Activated CD4-positive, CD25-positive, alpha-beta regulatory T cell treated with anti-CD3 and anti-CD28 coated beads, Interleukin-2, amount 50 U/mL, for 24 hours (primary cell): ENCODE measurements around the gene BRAF.
A peak's percentile ranks its signal among the peaks of the same experiment; 100 is the strongest.
"Not testable (repeated sequence)": the region's sequence is repeated elsewhere in the genome, so short reads cannot be mapped to it uniquely, and the experiment has no call there.

Experiments used
- ATAC-seq, 2 donors: fragments of 150-1000 bp; cut with Tn5 transposase; one replicate each; pipeline ENCODE4 v1.10.0; 2021; ENCODE audit warnings: mild to moderate bottlenecking in 1 of 2, moderate library complexity in 1 of 2

The BRAF gene

DNA sequence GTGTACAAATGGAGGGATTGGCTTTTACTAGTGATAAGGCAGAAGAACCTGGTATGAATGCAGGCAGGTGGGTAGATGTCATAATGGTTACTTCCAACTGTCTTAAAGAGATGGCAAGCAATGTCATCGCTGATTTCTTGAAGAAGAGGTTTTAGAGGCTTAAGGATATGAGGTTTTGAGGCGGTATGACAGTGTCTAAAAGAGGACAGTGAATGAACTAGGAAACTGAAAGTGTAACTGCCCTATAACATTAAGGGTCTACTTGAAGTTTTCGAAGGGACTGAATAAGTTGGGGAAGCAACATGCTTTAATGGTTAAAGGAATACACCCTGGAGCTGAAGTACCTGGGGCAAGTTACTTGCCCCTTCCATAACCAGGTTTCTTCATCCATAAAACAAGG is 157.3 kb downstream of the BRAF start:
- no peak for ATAC-seq

DNA sequence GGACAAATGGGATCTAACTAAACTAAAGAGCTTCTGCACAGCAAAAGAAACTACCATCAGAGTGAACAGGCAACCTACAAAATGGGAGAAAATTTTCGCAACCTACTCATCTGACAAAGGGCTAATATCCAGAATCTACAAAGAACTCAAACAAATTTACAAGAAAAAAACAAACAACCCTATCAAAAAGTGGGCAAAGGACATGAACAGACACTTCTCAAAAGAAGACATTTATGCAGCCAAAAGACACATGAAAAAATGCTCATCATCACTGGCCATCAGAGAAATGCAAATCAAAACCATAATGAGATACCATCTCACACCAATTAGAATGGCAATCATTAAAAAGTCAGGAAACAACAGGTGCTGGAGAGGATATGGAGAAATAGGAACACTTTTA is 159.3 kb downstream of the BRAF start:
- ATAC-seq = not testable (repeated sequence)

DNA sequence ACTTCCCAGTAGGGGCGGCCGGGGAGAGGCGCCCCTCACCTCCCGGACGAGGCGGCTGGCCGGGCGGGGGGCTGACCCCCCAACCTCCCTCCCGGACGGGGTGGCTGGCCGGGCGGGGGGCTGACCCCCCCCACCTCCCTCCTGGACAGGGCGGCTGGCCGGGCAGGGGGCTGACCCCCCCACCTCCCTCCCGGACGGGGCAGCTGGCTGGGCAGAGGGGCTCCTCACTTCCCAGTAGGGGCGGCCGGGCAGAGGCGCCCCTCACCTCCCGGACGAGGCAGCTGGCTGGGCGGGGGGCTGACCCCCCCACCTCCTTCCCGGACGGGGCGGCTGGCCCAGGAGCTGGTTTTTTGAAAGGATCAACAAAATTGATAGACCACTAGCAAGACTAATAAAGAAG is 161.6 kb downstream of the BRAF start:
- not testable (repeated sequence) for ATAC-seq

DNA sequence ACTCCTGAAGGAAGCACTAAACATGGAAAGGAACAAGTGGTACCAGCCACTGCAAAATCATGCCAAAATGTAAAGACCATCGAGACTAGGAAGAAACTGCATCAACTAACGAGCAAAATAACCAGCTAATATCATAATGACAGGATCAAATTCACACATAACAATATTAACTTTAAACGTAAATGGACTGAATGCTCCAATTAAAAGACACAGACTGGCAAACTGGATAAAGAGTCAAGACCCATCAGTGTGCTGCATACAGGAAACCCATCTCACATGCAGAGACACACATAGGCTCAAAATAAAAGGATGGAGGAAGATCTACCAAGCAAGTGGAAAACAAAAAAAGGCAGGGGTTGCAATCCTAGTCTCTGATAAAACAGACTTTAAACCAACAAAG is 163.4 kb downstream of the BRAF start:
- ATAC-seq = not testable (repeated sequence)

DNA sequence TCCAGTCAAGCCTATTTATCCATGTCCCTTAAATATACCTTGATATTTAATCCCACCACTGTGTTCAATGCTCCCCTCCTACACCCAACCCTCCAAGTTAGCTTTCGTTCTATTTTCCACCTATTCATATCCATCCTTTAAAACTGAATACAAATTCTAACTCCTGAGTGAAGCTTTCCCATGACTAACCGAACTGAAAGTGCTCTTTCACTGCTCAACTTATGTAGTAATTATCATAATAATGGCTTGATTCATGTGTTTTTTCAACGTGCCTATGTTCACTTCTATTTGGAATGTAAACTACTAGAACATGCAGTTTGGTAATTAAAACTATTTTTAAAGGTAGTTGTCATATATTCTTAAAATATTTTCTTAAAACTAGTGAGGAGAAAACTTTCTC is 170.2 kb downstream of the BRAF start:
- ATAC-seq = no peak

DNA sequence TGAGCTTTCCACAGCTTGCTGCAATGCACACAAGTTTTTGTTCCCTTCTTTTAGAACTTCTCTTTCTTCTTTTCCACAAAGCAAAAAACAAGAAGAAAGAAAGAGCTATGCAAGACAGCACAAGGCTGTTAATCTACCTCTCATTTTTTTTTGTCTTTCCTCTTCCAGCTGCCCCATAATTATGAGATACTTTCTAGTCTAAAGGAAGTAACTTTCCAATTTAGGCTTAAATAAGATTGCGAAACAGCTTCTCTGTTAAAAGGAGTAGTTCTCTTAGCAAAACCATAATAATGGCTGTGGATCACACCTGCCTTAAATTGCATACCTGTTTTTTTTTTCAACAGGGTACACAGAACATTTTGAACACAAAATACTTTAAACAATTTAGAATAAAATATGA is 172.2 kb downstream of the BRAF start:
- no peak for ATAC-seq

DNA sequence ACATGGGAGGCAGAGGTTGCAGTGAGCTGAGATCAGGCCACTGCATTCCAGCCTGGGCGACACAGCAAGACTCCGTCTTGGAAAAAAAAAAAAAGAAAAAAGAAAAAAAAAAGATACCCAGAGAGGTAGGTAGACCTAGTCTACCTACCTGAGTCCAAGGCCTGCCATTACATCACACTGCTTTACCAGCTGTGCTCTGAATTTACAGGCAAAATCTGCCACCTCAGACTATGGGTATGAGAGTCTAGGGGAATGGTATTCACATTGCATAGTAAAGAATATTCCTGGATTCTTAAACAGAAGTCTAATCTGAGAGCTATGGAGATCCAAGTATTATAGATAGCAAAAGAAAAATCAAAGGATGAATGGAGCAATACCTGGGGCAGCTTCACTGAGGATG is 178.0 kb downstream of the BRAF start:
- ATAC-seq = no peak

DNA sequence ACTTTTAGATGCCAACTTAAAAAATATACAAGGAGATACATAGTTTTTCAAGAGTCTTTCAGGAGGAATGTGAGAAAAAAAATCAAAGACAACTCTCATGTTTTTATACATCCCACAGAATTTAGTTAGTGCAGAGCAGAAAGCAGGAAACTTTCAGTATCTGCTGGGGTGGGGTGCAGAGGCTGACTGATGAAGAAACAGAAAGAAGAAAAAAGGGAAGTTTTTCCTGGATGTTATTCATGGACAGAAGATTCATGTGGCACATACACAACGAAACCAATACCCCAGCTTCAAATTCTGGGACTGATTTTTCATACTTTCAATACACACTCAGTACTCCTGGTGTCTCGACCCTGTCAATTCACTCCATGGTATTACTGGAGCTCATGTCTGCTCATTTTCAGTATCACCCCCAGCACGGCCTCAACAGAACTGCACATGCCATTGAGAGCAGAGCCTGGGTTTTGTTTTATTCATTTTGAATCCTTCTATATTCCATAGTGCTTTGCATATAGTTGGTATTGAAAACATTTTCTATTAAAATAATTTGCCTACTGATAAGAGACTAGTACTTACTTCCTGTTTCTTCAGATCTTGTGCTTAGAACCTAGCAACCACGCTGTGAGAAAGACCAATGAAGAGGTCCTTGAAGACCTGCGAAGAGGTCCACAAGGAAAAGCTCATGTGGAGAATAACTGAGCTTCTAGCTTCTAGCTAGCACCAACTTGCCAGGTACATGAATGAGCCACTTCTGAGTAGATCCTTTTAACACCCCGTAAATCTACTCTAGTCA is 179.3 kb downstream of the BRAF start:
- ATAC-seq = no peak

DNA sequence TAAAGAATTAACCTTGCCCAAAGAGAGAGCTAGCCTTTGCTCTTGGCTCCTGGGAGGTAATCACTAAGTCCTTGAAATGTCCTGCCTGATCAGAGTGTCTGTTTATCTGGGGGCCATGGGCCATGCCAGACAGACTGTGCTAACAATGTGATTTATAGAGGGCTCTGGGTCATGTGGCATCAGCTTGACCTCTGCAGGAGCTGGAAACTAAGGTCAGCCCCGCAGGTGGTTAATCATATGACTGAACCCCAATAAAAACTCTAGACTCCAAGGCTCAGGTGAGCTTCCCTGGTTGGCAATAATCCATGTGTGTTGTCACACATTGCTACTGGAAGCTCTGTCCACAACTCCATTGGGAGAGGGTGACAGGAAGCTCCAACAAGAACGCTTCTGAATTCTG is 180.7 kb downstream of the BRAF start:
- ATAC-seq = no peak

DNA sequence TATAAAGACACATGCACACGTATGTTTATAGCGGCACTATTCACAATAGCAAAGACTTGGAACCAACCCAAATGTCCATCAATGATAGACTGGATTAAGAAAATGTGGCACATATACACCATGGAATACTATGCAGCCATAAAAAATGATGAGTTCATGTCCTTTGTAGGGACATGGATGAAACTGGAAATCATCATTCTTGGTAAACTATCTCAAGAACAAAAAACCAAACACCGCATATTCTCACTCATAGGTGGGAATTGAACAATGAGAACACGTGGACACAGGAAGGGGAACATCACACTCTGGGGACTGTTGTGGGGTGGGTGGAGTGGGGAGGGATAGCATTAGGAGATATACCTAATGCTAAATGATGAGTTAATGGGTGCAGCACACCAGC is 181.5 kb downstream of the BRAF start:
- ATAC-seq = not testable (repeated sequence)

DNA sequence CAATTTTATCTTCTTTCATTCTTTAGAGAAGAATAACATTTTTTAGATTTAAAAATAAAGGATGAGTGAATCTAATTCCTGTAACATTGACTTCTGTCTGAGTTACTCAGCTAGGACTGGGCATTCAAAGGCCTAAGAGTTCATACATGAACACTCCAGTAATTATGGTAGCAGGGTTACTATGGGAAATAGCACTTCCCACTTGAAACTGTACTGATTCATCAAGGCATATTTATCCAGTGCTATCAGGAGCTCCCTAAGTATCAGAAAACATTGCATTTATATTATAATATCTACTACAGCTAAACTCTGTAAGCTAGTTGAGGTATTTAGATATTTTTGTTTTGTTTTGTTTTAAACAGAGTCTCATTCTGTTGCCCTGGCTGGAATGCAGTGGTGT is 186.4 kb downstream of the BRAF start:
- ATAC-seq = no peak

DNA sequence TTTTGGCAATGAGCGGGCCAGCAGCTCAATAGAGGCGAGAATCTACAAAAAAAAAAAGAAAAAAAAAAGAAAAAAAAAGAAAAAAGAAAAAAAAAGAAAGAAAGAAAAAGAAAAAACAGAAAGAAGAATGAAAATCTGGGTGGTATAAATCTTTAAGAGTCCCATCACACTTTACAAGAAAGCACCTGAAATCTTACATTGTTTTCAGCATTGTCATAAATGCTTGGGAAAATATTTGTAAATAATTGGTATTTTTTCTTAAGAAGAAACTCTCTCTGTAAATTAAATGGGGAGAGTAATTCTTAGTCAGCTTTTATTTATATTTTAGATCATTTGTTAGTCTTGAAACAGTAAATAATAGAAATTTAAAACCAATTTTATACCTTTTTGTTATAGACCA is 190.0 kb downstream of the BRAF start:
- ATAC-seq = no peak

DNA sequence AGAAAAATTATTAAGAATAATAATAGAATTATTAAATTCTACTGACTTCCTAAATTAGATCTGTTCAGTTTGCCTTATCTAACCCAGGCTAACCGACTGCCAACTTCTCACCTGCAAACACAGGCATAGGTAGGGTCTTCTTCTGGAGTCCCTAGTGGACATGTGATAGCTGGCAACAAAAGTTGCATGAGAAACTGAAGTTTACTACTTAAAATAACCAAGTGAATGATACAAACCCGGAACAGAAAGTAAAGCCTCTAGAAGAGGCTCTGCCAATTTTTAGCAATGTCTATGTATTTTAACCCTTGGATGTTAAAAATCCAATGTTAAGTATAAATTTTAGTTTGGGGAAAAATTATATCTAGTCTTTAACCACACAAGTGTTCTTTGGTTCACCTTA is 190.6 kb downstream of the BRAF start:
- ATAC-seq = no peak

DNA sequence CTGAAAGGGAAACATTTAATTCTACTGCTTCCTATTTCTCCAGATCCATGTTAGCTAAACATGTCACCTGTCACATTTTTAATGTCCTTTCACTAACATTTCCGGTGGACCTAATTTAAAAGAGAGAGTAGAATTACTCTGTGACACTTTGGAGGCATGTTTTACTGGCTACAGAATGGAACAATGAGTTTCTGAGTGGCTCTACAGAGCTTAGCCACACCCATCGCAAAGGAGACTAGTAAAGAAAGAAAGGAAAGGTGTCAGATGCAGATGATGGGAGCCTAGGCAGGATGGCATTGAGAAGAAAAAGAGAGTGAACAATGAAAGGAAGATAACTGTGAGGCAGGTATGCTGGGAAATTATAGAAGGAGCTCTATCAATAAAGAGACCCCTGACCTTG is 192.3 kb downstream of the BRAF start:
- no peak for ATAC-seq

DNA sequence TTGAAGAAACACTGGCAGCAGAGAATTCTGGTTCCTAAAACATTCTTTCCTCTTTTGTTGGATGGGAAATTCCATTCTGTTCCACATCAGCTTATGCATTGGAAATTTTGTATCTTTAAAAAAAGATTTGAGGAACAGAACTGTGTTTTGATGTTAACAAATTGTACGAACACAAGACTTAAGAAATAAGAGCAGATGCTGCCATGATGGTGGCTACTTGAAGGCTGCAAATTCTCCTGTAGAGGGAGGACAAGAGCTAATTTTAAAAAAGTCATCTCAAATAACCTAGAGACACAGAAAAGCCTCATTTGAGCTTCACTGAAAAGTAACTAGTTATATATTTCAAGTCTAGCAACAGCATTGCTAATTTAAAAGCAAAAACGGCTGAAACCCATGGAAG is 198.4 kb downstream of the BRAF start:
- no peak for ATAC-seq

DNA sequence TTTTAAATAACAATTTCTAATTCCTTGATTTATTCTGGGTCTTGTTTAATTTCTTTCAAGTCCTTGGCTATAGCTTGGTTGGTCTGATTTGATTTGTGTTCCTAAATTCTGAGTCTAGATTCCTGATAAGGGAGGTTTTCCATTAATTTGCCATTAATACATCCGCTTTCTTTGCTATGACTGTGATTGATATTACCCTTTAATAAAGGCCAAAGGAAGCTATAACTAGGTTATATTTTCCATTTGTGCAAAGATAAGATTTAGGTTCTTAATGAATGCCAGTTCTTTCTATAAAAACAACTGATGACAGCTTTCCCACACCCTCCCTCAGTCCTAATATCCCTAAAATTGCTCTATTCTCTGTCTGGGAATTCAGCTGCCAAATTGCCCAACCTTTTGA is 200.0 kb downstream of the BRAF start:
- ATAC-seq = no peak

DNA sequence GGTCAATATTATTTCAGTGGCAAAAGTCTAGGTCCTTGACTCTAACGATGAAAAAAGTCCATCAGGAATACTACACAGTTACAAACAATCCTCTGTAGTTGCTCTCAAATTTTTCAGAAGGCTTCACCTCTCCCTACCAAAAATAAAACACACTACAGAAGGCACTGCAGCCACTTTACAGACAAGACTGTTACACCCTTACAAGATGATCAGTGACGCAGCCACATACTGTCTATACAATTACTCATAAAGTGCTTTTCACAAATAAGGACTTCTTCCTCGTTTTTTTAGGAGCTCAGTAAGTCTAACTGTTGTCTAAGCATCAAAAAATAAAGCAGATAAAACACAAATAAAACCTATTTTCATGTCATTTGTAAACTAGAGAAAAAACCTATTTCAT is 201.2 kb downstream of the BRAF start:
- no peak for ATAC-seq

DNA sequence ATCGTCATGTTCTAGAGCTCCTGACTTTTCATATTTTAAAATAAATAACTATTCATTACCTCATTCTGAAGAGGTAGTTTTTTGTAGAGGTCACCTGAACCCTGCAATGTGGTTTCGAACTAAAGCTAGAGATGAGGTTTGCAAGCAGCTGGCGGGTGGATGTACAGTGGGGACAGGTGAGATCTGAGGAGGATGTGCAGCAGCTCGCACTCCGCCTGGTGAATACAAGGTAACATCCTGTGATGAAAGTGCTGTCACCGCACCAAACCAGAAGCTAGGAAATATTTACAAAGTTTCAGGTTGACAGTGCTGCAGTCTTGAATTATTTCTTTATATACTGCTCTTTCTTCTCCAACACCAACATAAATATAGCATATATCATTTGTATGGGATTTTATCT is 201.7 kb downstream of the BRAF start:
- ATAC-seq = peak; percentile 67 to 75

DNA sequence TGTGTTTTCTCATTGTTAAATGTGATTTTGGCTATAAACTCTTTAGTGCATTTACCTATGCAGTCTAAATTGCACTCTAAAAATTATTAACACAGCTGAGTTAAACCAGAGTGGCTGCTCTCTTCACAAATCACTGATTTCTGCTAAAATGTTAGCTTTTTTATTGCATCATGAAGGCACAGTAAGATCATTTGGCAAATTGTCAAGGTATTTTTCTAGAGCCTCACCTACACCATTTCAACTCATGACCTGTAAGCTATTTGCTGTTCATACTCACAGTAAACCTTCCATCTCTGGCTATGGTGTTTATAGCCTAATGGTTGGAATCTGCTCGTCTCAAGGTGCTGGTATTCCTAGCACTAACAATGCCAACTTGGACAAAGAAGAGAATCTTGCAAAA is 202.5 kb downstream of the BRAF start:
- ATAC-seq = no peak

DNA sequence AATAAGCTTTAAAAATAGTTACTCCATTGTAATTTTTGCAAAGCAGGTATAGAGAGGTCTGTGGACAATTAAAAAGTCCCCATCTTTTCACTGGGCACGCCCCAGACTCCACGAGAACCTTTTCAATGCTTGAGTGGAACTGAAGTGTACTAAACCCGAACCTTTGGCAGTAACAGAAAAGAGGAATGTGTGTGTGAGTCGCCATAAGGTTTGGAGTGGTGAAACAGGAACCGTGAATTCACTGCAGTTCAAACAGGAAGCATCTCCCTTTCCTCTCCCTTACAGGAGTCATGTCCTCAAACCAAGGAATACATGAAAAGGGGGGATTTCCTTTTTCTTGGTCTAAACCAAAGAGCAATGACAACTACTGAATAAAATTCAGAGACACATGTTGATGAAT is 205.0 kb downstream of the BRAF start:
- no peak for ATAC-seq

DNA sequence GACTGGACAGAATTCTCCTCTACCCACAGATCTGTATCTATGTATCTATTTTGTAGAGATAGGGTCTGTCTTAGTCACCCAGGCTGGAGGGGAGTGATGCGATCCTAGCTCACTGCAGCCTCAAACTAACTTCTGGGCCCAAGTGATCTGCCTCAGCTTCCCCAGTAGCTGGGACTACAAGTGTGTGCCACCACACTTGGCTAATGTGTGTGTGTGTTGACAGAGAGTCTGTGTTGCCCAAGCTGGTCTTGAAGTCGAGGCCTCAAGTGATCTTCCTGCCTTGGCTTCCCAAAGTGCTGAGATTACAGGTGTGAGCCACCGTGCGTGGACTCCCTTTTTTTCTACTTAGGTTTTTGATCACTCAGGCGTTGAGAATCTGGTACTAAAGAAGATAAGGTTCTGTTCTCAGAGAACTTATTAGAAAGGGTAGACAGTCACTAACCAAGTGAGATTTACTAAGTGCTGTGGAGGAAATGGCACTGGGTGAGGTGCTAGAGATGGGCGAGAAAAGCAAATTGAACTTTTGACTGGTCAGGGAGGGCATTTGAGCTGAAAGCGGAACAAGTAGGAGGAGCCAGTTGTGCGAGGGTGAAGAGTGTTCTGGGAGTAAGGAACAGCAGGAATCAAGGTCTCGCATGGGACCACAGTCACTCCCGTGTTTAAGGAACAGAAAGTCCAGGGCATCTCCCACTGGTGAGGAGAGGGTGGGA is 210.2 kb downstream of the BRAF start:
- no peak for ATAC-seq

DNA sequence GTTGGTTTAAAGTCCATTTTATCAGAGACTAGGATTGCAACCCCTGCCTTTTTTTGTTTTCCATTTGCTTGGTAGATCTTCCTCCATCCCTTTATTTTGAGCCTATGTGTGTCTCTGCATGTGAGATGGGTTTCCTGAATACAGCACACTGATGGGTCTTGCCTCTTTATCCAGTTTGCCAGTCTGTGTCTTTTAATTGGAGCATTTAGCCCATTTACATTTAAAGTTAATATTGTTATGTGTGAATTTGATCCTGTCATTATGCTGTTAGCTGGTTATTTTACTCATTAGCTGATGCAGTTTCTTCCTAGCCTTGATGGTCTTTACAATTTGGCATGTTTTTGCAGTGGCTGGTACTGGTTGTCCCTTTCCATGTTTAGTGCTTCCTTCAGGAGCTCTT is 212.3 kb downstream of the BRAF start:
- not testable (repeated sequence) for ATAC-seq

DNA sequence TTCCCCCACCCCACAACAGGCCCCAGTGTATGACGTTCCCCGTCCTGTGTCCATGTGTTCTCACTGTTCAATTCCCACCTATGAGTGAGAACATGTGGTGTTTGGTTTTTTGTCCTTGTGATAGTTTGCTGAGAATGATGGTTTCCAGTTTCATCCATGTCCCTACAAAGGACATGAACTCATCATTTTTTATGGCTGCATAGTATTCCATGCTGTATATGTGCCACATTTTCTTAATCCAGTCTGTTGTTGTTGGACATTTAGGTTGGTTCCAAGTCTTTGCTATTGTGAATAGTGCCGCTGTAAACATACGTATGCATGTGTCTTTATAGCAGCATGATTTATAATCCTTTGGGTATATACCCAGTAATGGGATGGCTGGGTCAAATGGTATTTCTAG is 216.0 kb downstream of the BRAF start:
- ATAC-seq = not testable (repeated sequence)

DNA sequence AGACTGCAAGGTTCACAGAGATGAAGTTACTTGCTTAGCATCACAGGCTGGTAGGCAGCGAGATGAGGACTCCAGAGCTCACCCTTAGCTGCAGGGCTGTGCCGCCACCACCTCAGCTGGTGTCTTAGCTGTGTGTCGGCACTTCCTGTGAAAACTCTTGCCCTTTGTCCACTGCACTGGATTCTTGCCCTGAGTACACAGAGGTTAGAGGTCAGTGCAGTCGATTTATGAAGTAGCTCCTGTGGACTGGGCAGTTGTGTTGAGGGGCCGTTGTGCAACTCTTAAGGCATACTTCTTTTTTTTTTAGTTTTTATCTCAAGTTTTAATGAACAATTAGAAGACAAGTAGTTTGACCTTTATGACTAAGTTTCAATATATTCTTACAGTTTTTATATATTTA is 217.6 kb downstream of the BRAF start:
- ATAC-seq = no peak

DNA sequence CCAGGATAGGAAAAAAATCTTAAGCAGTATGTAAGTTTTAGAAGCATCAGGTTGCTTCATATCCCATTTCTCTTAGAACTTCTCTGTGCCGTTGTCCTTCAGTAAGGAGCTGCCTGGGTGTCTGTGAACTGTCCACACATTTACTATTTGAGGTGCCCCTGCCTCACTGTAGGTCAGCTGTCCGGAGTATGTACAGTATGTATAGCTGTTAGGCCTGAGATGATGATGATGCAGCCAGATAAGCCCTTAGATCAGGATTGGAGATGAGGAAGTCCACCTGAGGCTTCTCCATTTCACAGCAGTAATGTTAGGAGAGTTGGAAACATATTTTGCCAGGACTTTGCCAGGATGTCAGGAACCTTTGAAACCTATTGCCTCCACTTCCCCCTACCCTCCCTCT is 220.5 kb downstream of the BRAF start:
- no peak for ATAC-seq
